HAP-1 (cell line): ENCODE results near the gene USP2.
"Not testable (repeated sequence)": the region's sequence is repeated elsewhere in the genome, so short reads cannot be mapped to it uniquely, and the experiment has no call there.

Source experiments
- DNase-seq, 2 experiments: peaks; one replicate each; pipeline ENCODE4 v3.0.0-alpha.2; 2016 to 2020; ENCODE audit warnings: low spot score in 2 of 2
- H3K27me3 ChIP-seq: fragments of 250-450 bp; sonication (Bioruptor Pico); 2 replicates; pipeline ENCODE4 v1.5.1; 2020; ENCODE audit warnings: low read depth, mild to moderate bottlenecking, moderate library complexity
- H3K36me3 ChIP-seq: fragments of 250-450 bp; sonication (Bioruptor Pico); replicated peaks from 2 replicates; pipeline ENCODE4 v1.5.1; 2020; ENCODE audit warnings: mild to moderate bottlenecking
- H3K4me1 ChIP-seq: fragments of 250-450 bp; sonication (Bioruptor Pico); 2 replicates; pipeline ENCODE4 v1.5.1; 2020; ENCODE audit warnings: mild to moderate bottlenecking
- H3K4me3 ChIP-seq: fragments of 250-450 bp; sonication (Bioruptor Pico); 2 replicates; pipeline ENCODE4 v1.5.1; 2020; ENCODE audit warnings: mild to moderate bottlenecking, moderate library complexity
- H3K9me3 ChIP-seq: fragments of 250-450 bp; sonication (Bioruptor Pico); 2 replicates; pipeline ENCODE4 v1.5.1; 2020; ENCODE audit warnings: mild to moderate bottlenecking, moderate library complexity
- in situ Hi-C: fragments of 300-500 bp; cut with MboI; formaldehyde crosslinking; loops from 3 replicates; pipeline ENCODE4 v1.14.3; 2020; ENCODE audit warnings: low sequenced_read_pairs, inconsistent platforms, mixed read lengths

The USP2 gene

DNA sequence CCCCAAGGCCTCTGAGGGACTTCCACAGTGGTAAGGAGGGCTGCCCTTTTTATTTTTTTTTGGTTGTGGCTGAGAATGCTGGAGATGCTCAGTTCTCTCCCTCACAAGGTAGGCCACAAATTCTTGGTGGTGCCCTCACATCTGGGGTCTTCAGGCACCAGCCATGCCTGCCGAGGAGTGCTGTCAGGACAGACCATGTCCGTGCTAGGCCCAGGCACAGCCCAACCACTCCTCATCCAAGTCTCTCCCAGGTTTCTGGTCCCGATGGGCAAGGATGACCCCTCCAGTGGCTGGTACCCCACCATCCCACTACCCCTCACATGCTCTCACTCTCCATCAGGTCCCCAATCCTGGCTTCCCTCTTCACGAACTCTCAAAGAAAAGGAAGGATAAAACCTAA lies 37.3 kb upstream of the USP2 start:
- DNase-seq, result no peak
- in situ Hi-C loops, result no loop called here
- Histone ChIP-seq H3K27me3 (peaks cover 19% of the 10 kb centered on the region), H3K4me1 (no peaks in the 10 kb centered on the region), H3K4me3 (no peak overlapping the region), H3K36me3 (no peaks in the 10 kb centered on the region), H3K9me3 (no peaks in the 10 kb centered on the region)

DNA sequence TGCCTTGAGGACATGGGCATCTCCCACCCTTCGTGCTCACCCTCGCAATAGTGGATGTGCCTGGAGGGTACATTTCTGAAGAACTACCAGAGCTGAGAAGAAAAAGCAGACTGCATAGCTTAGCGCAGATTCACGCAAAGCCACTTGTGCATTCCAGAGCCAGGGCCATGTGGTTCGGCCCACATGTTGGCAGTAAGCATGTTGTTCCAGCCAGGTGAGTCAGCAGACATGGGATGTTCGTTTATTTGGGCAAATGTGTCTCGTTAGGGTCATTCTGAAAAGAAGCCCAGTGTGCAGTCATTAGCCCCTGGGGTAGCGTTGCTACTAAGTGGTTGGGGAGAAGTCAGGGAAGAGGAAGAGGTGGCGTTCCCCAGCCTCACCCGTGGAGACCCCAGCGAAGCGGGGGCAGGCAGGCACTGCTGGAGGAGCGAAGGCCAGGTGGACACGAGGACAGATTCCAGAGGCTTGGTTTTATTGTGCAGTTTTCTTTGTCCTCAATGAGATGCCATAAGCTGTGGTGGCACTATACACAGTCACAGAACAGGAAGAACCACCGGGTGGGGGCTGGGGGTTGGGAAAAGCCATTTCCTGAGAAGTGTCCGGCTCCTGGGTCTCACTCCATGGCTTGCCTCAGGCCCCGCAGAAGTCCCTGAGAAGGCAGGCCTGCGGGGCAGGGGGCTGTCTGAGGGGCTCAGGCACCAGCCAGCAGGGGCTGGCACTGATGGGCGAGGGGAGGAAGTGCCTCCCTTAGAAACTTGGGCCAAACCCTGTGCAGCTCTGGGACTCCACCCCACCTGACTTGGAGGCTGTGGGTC lies 36.4 kb upstream of the USP2 start:
- H3K27me3 ChIP-seq, result peaks cover 19% of the 10 kb centered on the region
- H3K4me1 ChIP-seq, result no peaks in the 10 kb centered on the region
- H3K4me3 ChIP-seq, result no peak overlapping the region
- no peak for DNase-seq
- no peaks in the 10 kb centered on the region for H3K9me3 ChIP-seq
- no peaks in the 10 kb centered on the region for H3K36me3 ChIP-seq
- in situ Hi-C loops, result no loop called here

DNA sequence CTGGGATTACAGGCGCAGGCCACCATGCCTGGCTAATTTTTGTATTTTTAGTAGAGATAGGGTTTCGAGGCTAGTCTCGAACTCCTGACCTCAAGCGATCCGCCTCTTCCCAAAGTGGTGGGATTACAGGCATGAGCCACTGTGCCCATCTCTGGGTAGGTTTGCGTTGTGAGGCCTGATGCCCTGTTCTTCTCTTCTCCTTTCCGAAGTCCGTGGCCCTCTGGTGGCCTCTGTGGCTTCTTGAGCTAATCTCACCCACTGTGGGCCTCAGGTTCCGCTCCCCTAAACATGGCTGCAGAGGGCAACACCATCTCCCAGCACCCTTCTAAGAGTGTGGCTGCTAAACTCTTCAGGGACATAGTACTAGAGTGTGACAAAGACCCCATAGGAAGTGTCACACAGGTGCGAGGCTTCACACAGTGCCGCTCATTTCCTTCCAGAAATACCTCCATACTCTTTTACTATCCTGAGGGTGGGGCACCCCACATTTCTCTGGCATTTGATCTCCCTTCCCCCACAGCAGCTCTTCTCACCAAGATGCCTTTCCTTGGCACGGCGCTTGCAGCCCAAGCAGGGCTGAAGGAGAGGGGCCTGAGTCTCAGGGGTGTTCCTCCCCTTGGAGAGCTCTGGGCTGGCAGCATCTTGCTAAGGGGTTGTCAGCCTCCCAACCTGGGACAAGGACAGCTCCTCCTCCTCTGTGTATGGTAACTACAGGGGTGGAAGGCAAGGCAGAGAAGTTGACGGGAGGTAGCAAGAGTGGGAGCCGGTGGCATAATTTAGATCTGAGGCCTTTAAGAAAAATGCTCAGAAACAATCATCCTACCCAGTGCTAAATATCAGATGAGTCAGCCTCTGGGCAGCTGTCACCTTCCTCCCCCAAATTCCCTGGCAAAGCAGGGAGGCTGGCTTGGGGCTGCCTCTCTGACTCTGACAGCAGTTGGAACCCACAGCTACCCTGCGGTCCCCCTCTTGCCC lies 35.4 kb upstream of the USP2 start:
- Histone ChIP-seq H3K4me3 (no peak overlapping the region), H3K27me3 (peaks cover 10% of the 10 kb centered on the region), H3K36me3 (no peaks in the 10 kb centered on the region), H3K4me1 (no peaks in the 10 kb centered on the region), H3K9me3 (no peaks in the 10 kb centered on the region)
- in situ Hi-C loops, result no loop called here
- no peak for DNase-seq

DNA sequence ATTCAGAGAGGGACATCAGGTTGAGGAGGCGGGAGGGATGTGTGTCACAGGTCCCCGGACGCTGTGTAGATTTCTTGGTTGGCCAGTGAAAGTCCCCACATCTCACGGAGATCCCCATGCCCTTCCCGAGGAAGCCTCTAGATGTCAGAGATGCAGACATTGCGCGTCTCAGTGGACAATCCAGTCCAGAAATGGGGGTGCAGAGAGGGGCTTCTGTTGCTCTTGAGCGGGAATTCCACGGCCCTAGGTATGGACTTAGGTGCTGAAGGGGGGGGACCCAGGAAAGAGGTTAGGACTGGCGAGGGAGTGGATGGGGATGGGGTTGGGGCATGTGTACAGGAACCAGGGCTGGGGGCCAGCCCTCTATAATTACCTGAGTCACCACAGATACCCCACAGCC lies 34.5 kb upstream of the USP2 start:
- Histone ChIP-seq H3K4me1 (no peaks in the 10 kb centered on the region), H3K27me3 (peaks cover 3% of the 10 kb centered on the region), H3K4me3 (no peak overlapping the region), H3K9me3 (no peaks in the 10 kb centered on the region), H3K36me3 (no peaks in the 10 kb centered on the region)
- DNase-seq, result no peak
- in situ Hi-C loops, result no loop called here

DNA sequence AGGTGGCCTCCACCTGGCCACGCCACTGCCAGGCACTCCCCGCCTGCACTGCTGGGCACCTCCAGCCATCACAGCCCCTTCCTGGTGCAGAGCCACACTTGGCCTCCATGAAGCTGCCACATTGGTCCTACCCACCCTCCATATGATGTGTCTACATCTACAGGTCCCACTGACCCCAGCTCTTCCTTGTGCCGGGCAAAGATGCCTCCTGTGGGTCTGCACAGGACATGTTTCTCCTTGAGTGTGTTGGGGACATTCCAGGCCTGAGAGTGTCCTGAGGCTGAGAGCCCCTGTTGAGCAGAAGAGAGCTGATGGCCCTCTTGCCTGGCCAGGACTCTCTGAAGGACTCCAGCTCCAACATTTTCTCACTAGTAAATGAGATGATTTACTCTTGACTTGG lies 34.0 kb upstream of the USP2 start:
- no peaks in the 10 kb centered on the region for H3K4me1 ChIP-seq
- H3K36me3 ChIP-seq, result no peaks in the 10 kb centered on the region
- no peak overlapping the region for H3K4me3 ChIP-seq
- H3K27me3 ChIP-seq, result no peaks in the 10 kb centered on the region; the same call in 1 of the 2 replicates
- no peaks in the 10 kb centered on the region for H3K9me3 ChIP-seq
- in situ Hi-C loops, result no loop called here
- DNase-seq, result no peak

DNA sequence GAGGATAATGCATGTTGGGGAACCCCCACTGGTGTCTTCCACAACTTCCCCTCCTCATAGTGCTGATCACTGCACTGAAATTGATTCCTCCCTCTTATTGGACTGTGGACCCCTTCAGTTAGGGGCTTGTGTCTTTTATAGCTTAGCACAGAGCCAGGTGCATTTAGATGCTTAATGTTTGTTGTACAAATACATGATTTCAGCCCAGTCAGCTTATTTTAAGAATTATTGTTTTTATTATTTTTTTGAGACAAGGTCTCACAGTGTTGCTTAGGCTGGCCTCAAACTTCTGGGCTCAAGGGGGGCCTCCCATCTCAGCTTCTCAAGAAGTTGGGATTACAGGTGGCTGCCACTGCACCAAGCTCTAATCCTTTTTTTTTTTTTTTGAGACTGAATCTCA lies 33.2 kb upstream of the USP2 start:
- H3K27me3 ChIP-seq, result no peaks in the 10 kb centered on the region
- H3K4me3 ChIP-seq, result no peak overlapping the region
- no peaks in the 10 kb centered on the region for H3K36me3 ChIP-seq

DNA sequence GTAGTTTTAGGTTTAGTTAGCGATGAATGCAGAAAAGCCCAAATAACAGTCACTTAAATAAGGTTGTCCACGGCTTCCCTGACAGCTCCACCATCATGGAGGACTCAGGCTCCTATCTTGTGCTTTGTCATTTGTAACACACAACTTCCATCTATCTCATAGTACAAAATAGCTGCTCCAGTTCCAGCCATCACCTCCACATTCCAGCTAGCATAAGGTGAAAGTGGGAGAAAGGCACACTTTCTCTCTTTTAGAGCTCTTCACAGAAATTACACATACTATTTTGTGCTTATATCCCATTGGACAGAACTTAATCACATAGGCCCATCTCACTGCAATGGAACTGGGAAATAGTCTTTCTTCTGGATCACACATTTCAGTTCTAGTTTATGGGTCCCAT lies 32.8 kb upstream of the USP2 start:
- no peaks in the 10 kb centered on the region for H3K36me3 ChIP-seq
- in situ Hi-C loops, result no loop called here
- no peaks in the 10 kb centered on the region for H3K27me3 ChIP-seq
- no peaks in the 10 kb centered on the region for H3K9me3 ChIP-seq
- no peak overlapping the region for H3K4me3 ChIP-seq
- H3K4me1 ChIP-seq, result no peaks in the 10 kb centered on the region
- no peak for DNase-seq

More for the DNA sequence above, 33.2 kb upstream of the USP2 start:
- in situ Hi-C loops, result no loop called here
- Histone ChIP-seq H3K4me1 (no peaks in the 10 kb centered on the region), H3K9me3 (no peaks in the 10 kb centered on the region)
- DNase-seq, result no peak

DNA sequence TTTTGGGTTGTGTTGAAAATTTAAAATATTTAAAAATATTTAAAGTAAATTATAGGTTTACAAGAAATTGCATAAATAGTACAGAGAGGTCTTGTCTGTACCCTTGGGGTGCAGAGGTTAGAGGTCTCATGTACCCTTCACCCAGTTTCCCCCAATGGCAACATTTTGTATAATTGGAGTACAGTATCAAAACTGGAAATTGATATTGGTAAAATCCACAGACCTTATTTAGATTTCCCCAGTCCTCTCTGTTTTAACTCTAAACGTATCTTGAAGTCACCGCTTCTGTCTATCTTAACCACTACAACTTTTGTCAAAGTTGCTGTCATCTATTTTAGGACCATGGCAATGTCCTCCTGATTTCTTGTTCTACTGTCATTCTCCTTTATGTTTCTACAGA lies 30.6 kb upstream of the USP2 start:
- no peak for DNase-seq
- no peaks in the 10 kb centered on the region for H3K36me3 ChIP-seq
- no peaks in the 10 kb centered on the region for H3K4me1 ChIP-seq
- H3K4me3 ChIP-seq, result no peak overlapping the region
- in situ Hi-C loops, result no loop called here
- no peaks in the 10 kb centered on the region for H3K9me3 ChIP-seq
- H3K27me3 ChIP-seq, result no peaks in the 10 kb centered on the region

DNA sequence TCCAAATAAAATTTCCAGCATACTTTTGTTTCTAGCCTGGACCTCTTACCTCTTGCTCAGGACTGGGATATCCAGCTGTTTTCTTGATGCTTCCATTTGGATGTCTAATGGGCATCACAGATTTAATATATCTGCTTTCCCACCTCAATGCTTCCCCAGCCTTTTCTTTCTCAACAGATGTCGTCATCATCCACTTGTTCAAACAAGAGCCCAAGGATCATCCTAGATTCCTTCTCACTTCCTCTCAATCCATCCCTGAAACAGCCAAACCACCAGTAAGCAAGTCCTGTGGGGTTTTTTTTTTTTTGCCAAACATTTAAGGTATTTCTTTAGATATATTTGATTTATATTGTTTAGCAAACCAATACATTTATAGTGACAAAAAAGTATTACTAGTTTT lies 29.0 kb upstream of the USP2 start:
- no peak for DNase-seq
- Histone ChIP-seq H3K4me3 (no peak overlapping the region), H3K4me1 (no peaks in the 10 kb centered on the region), H3K27me3 (no peaks in the 10 kb centered on the region), H3K9me3 (no peaks in the 10 kb centered on the region), H3K36me3 (no peaks in the 10 kb centered on the region)
- in situ Hi-C loops, result no loop called here

DNA sequence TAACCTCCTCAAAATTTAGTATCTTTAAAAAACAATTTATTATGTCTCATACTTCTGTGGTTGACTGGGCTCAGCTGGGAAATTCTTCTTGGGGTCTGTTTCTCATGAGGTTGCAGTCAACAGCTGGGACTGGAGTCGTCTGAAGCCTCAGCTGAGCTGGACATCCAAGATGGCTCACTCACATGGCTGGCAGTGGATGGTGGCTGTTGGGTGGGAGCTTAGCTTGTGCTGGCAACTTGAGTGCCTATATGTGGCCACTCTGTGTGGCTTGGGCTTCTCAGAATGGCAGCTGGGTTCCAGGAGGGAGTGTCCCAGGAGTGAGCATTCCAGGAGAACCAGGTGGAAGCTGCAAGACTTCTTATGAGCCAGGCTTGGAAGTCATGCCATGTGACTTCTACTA lies 28.2 kb upstream of the USP2 start:
- in situ Hi-C loops, result no loop called here
- H3K36me3 ChIP-seq, result no peaks in the 10 kb centered on the region

DNA sequence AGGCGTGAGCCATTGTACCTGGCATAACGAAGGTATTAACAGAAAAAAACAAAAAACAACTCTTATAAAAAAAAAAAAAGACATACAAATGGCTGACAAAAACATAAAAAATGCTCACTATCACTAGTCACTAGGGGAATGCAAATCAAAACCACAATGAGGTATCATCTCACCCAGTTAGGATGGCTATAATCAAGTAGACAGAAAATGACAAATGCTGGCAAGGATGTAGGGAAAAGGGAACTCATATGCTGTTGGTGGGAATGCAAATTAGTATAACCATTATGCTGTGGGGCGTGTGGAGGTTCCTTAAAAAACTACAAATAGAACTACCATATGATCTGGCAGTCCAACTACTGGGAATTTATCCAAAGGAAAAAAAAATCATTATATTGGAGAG lies 24.5 kb upstream of the USP2 start:
- Histone ChIP-seq H3K4me3 (no peak overlapping the region), H3K36me3 (no peaks in the 10 kb centered on the region), H3K4me1 (no peaks in the 10 kb centered on the region), H3K27me3 (no peaks in the 10 kb centered on the region), H3K9me3 (no peaks in the 10 kb centered on the region)
- no peak for DNase-seq
- in situ Hi-C loops, result no loop called here

More for the DNA sequence above, 28.2 kb upstream of the USP2 start:
- no peaks in the 10 kb centered on the region for H3K9me3 ChIP-seq
- no peaks in the 10 kb centered on the region for H3K4me1 ChIP-seq
- no peak for DNase-seq
- no peaks in the 10 kb centered on the region for H3K27me3 ChIP-seq
- H3K4me3 ChIP-seq, result no peak overlapping the region

DNA sequence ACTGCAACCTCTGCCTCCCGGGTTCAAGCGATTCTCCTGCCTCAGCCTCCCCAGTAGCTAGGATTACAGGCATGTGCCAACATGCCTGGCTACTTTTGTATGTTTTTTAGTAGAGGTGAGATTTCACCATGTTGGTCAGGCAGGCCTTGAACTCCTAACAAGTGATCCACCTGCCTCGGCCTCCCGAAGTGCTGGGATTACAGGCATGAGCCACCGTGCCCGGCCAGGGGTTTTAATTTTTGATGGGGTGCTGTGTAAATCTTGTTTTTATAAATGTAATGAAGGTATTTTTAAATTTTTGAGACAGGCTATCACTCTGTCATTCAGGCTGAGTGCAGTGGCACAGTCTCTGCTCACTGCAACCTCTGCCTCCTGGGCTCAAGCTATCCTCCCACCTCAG lies 24.0 kb upstream of the USP2 start:
- H3K36me3 ChIP-seq, in situ Hi-C loops: not testable (repeated sequence)

DNA sequence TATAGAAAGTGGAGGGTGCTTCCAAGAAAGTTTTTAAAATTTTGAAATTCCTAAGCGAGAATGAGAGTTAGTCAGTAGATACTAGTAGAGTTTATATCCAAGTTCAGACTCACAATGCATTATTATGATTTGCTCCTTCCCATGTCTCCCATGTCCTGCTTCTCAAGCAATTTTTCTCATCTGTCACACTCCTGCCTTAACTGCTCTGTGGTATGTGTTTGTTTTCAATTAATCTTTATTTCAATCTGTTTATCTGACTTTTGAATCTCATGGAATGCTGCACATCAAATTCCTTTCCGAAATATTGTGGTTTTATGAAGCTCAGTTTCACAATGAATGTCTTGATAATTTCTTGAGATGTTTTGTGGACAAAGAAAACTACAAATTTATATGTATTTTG lies 23.4 kb upstream of the USP2 start:
- Histone ChIP-seq H3K4me3 (no peak overlapping the region), H3K27me3 (no peaks in the 10 kb centered on the region), H3K36me3 (no peaks in the 10 kb centered on the region), H3K4me1 (no peaks in the 10 kb centered on the region), H3K9me3 (no peaks in the 10 kb centered on the region)
- DNase-seq, result no peak
- in situ Hi-C loops, result no loop called here

More for the DNA sequence above, 24.0 kb upstream of the USP2 start:
- H3K4me3 ChIP-seq, H3K27me3 ChIP-seq, H3K9me3 ChIP-seq, H3K4me1 ChIP-seq, DNase-seq: not testable (repeated sequence)

DNA sequence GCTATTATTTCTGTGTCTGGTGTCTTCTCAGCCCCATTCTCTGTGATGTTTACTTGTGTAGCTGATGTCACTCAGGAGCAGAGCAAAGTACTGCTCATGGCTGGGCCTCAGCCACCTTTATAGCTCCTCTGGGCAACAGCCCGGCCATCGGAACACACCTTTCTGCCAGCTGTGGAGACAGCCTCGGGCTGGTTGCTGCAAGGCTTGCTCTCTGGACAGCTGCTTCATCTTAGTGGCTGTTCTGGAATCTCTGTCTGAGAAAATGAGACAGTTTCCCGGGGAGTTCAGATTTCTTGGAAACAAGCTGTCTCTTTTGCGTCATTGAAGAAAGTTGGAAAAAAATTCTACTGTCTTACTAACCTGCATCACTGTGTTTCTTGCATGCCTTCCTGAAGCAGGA lies 21.5 kb upstream of the USP2 start:
- Histone ChIP-seq H3K27me3 (no peaks in the 10 kb centered on the region), H3K36me3 (no peaks in the 10 kb centered on the region), H3K9me3 (no peaks in the 10 kb centered on the region), H3K4me1 (no peaks in the 10 kb centered on the region), H3K4me3 (no peak overlapping the region)
- in situ Hi-C loops, result no loop called here
- DNase-seq, result no peak
